DOHH2 (cell line): ENCODE data around the gene THRB.

ENCODE experiments used
- H3F3A ChIP-seq: fragments of 200-600 bp; sonication (generic), shearing (Covaris generic); 2 replicates; pipeline ENCODE4 v1.6.0; 2016; ENCODE audit warnings: antibody characterized with exemption, mild to moderate bottlenecking; ENCODE audit not compliant: control insufficient read depth, insufficient read depth
- H3K27ac ChIP-seq: fragments of 200-600 bp; sonication (generic); 2 replicates; pipeline ENCODE4 v1.5.1; 2014; ENCODE audit warnings: low read depth, mild to moderate bottlenecking, low read length, moderate library complexity
- H3K27me3 ChIP-seq: fragments of 200-600 bp; sonication (generic); 2 replicates; pipeline ENCODE4 v1.6.1; 2014; ENCODE audit warnings: mild to moderate bottlenecking, low read length, mixed read lengths; ENCODE audit not compliant: control insufficient read depth
- H3K36me3 ChIP-seq: fragments of 200-600 bp; sonication (generic); 2 replicates; pipeline ENCODE4 v1.6.1; 2014; ENCODE audit warnings: mild to moderate bottlenecking, low read length, moderate library complexity, mixed read lengths; ENCODE audit not compliant: control insufficient read depth
- H3K4me1 ChIP-seq: fragments of 200-600 bp; sonication (generic); 2 replicates; pipeline ENCODE4 v1.6.1; 2014; ENCODE audit warnings: mild to moderate bottlenecking, low read length, mixed read lengths; ENCODE audit not compliant: control insufficient read depth
- H3K4me2 ChIP-seq: fragments of 200-600 bp; sonication (generic); 2 replicates; pipeline ENCODE4 v1.6.0; 2014; ENCODE audit warnings: mild to moderate bottlenecking, low read length, moderate library complexity
- H3K4me3 ChIP-seq: fragments of 200-600 bp; sonication (generic); 2 replicates; pipeline ENCODE4 v1.5.1; 2014; ENCODE audit warnings: mild to moderate bottlenecking, low read length, mixed read lengths
- H3K79me2 ChIP-seq: fragments of 200-600 bp; sonication (generic); 2 replicates; pipeline ENCODE4 v1.6.1; 2014; ENCODE audit warnings: mild to moderate bottlenecking, low read length, mixed read lengths; ENCODE audit not compliant: control insufficient read depth
- H3K9me2 ChIP-seq: fragments of 200-600 bp; sonication (generic); replicated peaks from 2 replicates; pipeline ENCODE4 v1.6.1; 2014; ENCODE audit warnings: mild to moderate bottlenecking, low read length, mixed read lengths; ENCODE audit not compliant: control insufficient read depth
- H3K9me3 ChIP-seq: fragments of 200-600 bp; sonication (generic); 2 replicates; pipeline ENCODE4 v1.6.1; 2014; ENCODE audit warnings: antibody characterized with exemption, low read length, mixed read lengths; ENCODE audit not compliant: control insufficient read depth, insufficient read depth
- H4K20me1 ChIP-seq: fragments of 200-600 bp; sonication (generic); 2 replicates; pipeline ENCODE4 v1.6.0; 2014; ENCODE audit warnings: low read depth, mild to moderate bottlenecking, antibody characterized with exemption, low read length, moderate library complexity; ENCODE audit not compliant: control insufficient read depth, insufficient read depth
- CTCF ChIP-seq: fragments of 200-600 bp; sonication (generic); IDR thresholded peaks from one replicate; pipeline ENCODE4 v1.5.1; 2014; ENCODE audit warnings: antibody characterized with exemption, mild to moderate bottlenecking, low read depth, low read length; ENCODE audit not compliant: poor library complexity, severe bottlenecking
- EZH2phosphoT487 ChIP-seq: fragments of 200-600 bp; sonication (generic); IDR thresholded peaks from 2 replicates; pipeline ENCODE4 v1.6.1; 2017; ENCODE audit warnings: borderline replicate concordance, mild to moderate bottlenecking, antibody characterized with exemption, low read length, moderate library complexity, mixed read lengths

THRB gene

GRCh38 chr3:24069045-24069444 is 425.6 kb downstream of the THRB start:
- TF ChIP-seq EZH2phosphoT487 (no peak), CTCF (no peak)
- Histone ChIP-seq H3K4me1 (no peaks in the 10 kb centered on the region), H3K27ac (no peak overlapping the region)

GRCh38 chr3:24067483-24067882 is 427.2 kb downstream of the THRB start:
- H3K9me3 ChIP-seq = no peaks in the 10 kb centered on the region
- no peak overlapping the region for H3K27ac ChIP-seq
- H4K20me1 ChIP-seq = no peaks in the 10 kb centered on the region
- H3K4me3 ChIP-seq = no peak overlapping the region
- no peaks in the 10 kb centered on the region for H3K79me2 ChIP-seq
- TF ChIP-seq EZH2phosphoT487 = no peak
- no peak for TF ChIP-seq CTCF
- H3K4me2 ChIP-seq = no peak overlapping the region
- no peaks in the 10 kb centered on the region for H3K4me1 ChIP-seq
- no peaks in the 10 kb centered on the region for H3K27me3 ChIP-seq
- H3K9me2 ChIP-seq = no peaks in the 10 kb centered on the region
- H3F3A ChIP-seq = no peaks in the 10 kb centered on the region
- no peaks in the 10 kb centered on the region for H3K36me3 ChIP-seq

More at GRCh38 chr3:24069045-24069444, 425.6 kb downstream of the THRB start:
- no peak overlapping the region for H3K4me2 ChIP-seq
- no peaks in the 10 kb centered on the region for H3K36me3 ChIP-seq
- H3K4me3 ChIP-seq = no peak overlapping the region
- H3K27me3 ChIP-seq = no peaks in the 10 kb centered on the region
- no peaks in the 10 kb centered on the region for H3F3A ChIP-seq
- H3K79me2 ChIP-seq = no peaks in the 10 kb centered on the region
- H3K9me2 ChIP-seq = no peaks in the 10 kb centered on the region
- no peaks in the 10 kb centered on the region for H3K9me3 ChIP-seq
- H4K20me1 ChIP-seq = no peaks in the 10 kb centered on the region
